ENCODE results near the gene GAST. TPM values are rescaled to one million over a fixed set of nuclear protein-coding genes. Genes with fewer than 3 reads are reported as not detected.

The GAST gene
- total RNA-seq, 1 experiment from 2014 or later = not detected

GRCh38 chr17:41723801-41724475 lies 11.8 kb downstream of the GAST start:
- H3K4me1 ChIP-seq (ENCODE audit: control insufficient read depth in 1 of 2, insufficient read depth in 2 of 2, low read length in 2 of 2) = no peaks in the 10 kb centered on the region
- no peaks in the 10 kb centered on the region for H3K79me2 ChIP-seq (ENCODE audit: insufficient read depth, low read length)
- no TSS peak for BruUV-seq (replicated peaks)
- H2AFZ ChIP-seq (ENCODE audit: low read depth, low read length, poor library complexity, severe bottlenecking) = no peak overlapping the region
- no peak for TF ChIP-seq POLR2A (IDR thresholded peaks at IDR 0.05; ENCODE audit: borderline replicate concordance, extremely low read depth, insufficient read depth, insufficient read length)
- POLR2A ChIA-PET = interaction anchor here (1.5 kb wide), 1 partner anchor 11 kb away, joined by 3 read pairs; the partner anchor contains the start of gene HAP1
- no peak overlapping the region for H3K4me3 ChIP-seq (replicated peaks in 1 of 2; ENCODE audit: low read depth in 1 of 2, low read length in 2 of 2)
- H3K36me3 ChIP-seq (ENCODE audit: control insufficient read depth in 1 of 2, insufficient read depth in 2 of 2, low read length in 2 of 2) = no peaks in the 10 kb centered on the region
- no peaks in the 10 kb centered on the region for H4K20me1 ChIP-seq (ENCODE audit: insufficient read depth)
- RAD21 ChIA-PET (ENCODE audit: low non-redundant PET in 1 of 2, low total read pairs in 2 of 2, uncharacterized antibody in 2 of 2, unreplicated experiment in 2 of 2) = no interaction called here
- H3K27me3 ChIP-seq (ENCODE audit: insufficient read depth, low read length) = no peaks in the 10 kb centered on the region
- ATAC-seq (no peak), DNase-seq (ENCODE audit: low read depth, low spot score) (no peak)
- no peak overlapping the region for H3K27ac ChIP-seq (ENCODE audit: low read depth, low read length)
- H3K9ac ChIP-seq (ENCODE audit: low read length) = no peak overlapping the region
- intact Hi-C loops (cut with micrococcal nuclease) = no loop called here
- no peaks in the 10 kb centered on the region for H3K9me3 ChIP-seq (ENCODE audit: control insufficient read depth in 1 of 2, insufficient read depth in 1 of 2, low read depth in 1 of 2, low read length in 2 of 2)
- CTCF ChIA-PET = no interaction called here
- no peak overlapping the region for H3K4me2 ChIP-seq (ENCODE audit: low read length)
- H3K9me2 ChIP-seq (ENCODE audit: insufficient read depth) = no peaks in the 10 kb centered on the region

DNA sequence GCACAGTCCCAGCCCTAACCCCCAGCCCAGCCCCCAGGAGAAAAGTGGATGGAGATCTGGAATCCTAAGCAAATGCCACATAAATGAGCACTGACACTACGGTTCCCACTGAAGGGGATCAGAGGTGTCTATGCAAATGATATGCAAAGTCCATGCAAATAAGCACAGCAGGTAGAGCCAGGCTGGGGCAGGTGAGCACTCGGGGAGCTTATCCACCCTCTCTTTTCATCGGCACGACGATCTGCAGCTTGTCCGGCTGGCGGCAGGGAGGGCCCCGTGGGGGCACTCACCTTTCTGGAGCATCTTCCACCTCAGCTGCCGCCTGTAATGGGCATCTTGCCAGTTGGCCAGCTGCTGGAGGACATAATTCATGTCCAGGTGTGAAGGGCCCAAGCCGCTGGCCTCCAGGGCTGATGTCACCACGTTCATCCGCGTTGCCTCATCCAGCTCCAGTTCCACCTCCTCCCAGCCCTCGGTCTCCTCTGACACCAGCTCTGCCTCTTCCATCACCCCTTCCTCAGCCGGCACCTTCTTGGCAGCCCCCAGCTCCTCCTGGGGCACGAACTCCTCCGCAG lies 12.4 kb downstream of the GAST start:
- H3K4me3 ChIP-seq (replicated peaks in 1 of 2; ENCODE audit: low read depth in 1 of 2, low read length in 2 of 2) = no peak overlapping the region
- H3K4me2 ChIP-seq (ENCODE audit: low read length) = no peak overlapping the region
- no peaks in the 10 kb centered on the region for H3K4me1 ChIP-seq (ENCODE audit: control insufficient read depth in 1 of 2, insufficient read depth in 2 of 2, low read length in 2 of 2)
- no peak overlapping the region for H3K27ac ChIP-seq (ENCODE audit: low read depth, low read length)
- intact Hi-C loops (cut with micrococcal nuclease) = no loop called here
- no peak overlapping the region for H3K9ac ChIP-seq (ENCODE audit: low read length)
- ATAC-seq (no peak), DNase-seq (ENCODE audit: low read depth, low spot score) (no peak)
- POLR2A ChIA-PET = interaction anchor here (1.5 kb wide), 1 partner anchor 10 kb away, joined by 3 read pairs; the partner anchor contains the start of gene HAP1
- no peaks in the 10 kb centered on the region for H4K20me1 ChIP-seq (ENCODE audit: insufficient read depth)
- H3K9me2 ChIP-seq (ENCODE audit: insufficient read depth) = no peaks in the 10 kb centered on the region
- H3K9me3 ChIP-seq (ENCODE audit: control insufficient read depth in 1 of 2, insufficient read depth in 1 of 2, low read depth in 1 of 2, low read length in 2 of 2) = no peaks in the 10 kb centered on the region
- CTCF ChIA-PET = no interaction called here
- H3K79me2 ChIP-seq (ENCODE audit: insufficient read depth, low read length) = no peaks in the 10 kb centered on the region
- no peaks in the 10 kb centered on the region for H3K36me3 ChIP-seq (ENCODE audit: control insufficient read depth in 1 of 2, insufficient read depth in 2 of 2, low read length in 2 of 2)
- BruUV-seq (replicated peaks) = no TSS peak
- no peaks in the 10 kb centered on the region for H3K27me3 ChIP-seq (ENCODE audit: insufficient read depth, low read length)
- RAD21 ChIA-PET (ENCODE audit: low non-redundant PET in 1 of 2, low total read pairs in 2 of 2, uncharacterized antibody in 2 of 2, unreplicated experiment in 2 of 2) = no interaction called here
- no peak overlapping the region for H2AFZ ChIP-seq (ENCODE audit: low read depth, low read length, poor library complexity, severe bottlenecking)
- TF ChIP-seq, protein P1, sequence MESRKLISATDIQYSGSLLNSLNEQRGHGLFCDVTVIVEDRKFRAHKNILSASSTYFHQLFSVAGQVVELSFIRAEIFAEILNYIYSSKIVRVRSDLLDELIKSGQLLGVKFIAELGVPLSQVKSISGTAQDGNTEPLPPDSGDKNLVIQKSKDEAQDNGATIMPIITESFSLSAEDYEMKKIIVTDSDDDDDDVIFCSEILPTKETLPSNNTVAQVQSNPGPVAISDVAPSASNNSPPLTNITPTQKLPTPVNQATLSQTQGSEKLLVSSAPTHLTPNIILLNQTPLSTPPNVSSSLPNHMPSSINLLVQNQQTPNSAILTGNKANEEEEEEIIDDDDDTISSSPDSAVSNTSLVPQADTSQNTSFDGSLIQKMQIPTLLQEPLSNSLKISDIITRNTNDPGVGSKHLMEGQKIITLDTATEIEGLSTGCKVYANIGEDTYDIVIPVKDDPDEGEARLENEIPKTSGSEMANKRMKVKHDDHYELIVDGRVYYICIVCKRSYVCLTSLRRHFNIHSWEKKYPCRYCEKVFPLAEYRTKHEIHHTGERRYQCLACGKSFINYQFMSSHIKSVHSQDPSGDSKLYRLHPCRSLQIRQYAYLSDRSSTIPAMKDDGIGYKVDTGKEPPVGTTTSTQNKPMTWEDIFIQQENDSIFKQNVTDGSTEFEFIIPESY (IDR thresholded peaks at IDR 0.05; ENCODE audit: extremely low read depth, insufficient replicate concordance, low read length) = no peak
- TF ChIP-seq EZH2phosphoT487 (IDR thresholded peaks at IDR 0.05; ENCODE audit: borderline replicate concordance) = no peak
- TF ChIP-seq, protein P2, sequence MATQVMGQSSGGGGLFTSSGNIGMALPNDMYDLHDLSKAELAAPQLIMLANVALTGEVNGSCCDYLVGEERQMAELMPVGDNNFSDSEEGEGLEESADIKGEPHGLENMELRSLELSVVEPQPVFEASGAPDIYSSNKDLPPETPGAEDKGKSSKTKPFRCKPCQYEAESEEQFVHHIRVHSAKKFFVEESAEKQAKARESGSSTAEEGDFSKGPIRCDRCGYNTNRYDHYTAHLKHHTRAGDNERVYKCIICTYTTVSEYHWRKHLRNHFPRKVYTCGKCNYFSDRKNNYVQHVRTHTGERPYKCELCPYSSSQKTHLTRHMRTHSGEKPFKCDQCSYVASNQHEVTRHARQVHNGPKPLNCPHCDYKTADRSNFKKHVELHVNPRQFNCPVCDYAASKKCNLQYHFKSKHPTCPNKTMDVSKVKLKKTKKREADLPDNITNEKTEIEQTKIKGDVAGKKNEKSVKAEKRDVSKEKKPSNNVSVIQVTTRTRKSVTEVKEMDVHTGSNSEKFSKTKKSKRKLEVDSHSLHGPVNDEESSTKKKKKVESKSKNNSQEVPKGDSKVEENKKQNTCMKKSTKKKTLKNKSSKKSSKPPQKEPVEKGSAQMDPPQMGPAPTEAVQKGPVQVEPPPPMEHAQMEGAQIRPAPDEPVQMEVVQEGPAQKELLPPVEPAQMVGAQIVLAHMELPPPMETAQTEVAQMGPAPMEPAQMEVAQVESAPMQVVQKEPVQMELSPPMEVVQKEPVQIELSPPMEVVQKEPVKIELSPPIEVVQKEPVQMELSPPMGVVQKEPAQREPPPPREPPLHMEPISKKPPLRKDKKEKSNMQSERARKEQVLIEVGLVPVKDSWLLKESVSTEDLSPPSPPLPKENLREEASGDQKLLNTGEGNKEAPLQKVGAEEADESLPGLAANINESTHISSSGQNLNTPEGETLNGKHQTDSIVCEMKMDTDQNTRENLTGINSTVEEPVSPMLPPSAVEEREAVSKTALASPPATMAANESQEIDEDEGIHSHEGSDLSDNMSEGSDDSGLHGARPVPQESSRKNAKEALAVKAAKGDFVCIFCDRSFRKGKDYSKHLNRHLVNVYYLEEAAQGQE (IDR thresholded peaks at IDR 0.05; ENCODE audit: low read depth) = no peak
- TF ChIP-seq EZH2 (IDR thresholded peaks at IDR 0.05) = no peak
- TF ChIP-seq RAD21 (IDR thresholded peaks at IDR 0.05; ENCODE audit: low read depth) = no peak
- no peak for TF ChIP-seq TCF7L2 (IDR thresholded peaks at IDR 0.05; ENCODE audit: borderline replicate concordance, extremely low read depth, insufficient read depth, insufficient read length)
- TF ChIP-seq ATF3 (IDR thresholded peaks at IDR 0.05) = no peak
- no peak for TF ChIP-seq CBX3 (IDR thresholded peaks at IDR 0.05; ENCODE audit: low read depth)
- TF ChIP-seq POLR2A (IDR thresholded peaks at IDR 0.05; ENCODE audit: borderline replicate concordance, extremely low read depth, insufficient read depth, insufficient read length) = no peak

Measured in HCT116 (cell line).